Activated CD8-positive, alpha-beta memory T cell treated with anti-CD3 and anti-CD28 coated beads, Interleukin-2, amount 50 U/mL, for 48 hours (primary cell): ENCODE data around the gene MCM9.
"Not testable (repeated sequence)": the region's sequence is repeated elsewhere in the genome, so short reads cannot be mapped to it uniquely, and the experiment has no call there.

ENCODE experiments used
- DNase-seq: peaks from one replicate; pipeline ENCODE4 v3.0.0-alpha.2; 2020

MCM9 gene

DNA sequence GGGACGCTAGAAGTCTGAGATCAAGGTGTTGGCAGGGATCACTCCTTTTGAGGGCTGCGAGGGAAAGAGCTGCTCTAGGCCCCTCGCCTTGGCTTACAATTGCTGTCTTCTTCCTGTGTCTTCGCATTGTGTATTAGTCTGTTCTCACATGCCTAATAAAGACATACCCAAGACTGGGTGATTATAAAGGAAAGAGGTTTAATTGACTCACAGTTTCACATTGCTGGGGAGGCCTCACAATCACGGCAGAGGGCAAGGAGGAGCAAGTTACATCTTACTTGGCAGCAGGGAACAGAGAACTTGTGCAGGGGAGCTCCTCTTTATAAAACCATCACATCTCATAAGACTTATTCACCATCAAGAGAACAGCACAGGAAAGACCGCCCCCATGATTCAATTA lies 143.5 kb downstream of the MCM9 start:
- no peak for DNase-seq

DNA sequence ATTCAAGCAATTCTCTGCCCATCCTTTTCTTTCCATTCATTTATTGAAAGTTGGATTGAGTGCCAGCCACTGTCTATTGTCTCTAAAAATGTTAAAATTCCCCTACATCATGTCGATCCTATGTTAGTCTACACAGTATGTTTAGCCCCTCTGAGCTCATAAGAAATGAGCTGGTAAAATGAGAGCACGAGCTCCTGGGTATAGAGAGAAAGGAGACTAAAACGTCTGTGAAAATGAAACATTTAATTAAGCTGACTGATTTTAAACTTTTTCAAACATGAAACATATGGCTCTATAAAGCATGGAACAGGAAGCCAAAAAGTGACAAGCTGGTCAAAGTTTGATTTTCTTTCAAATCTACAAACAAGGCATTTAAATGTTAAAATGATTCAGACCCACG lies 145.0 kb downstream of the MCM9 start:
- no peak for DNase-seq

DNA sequence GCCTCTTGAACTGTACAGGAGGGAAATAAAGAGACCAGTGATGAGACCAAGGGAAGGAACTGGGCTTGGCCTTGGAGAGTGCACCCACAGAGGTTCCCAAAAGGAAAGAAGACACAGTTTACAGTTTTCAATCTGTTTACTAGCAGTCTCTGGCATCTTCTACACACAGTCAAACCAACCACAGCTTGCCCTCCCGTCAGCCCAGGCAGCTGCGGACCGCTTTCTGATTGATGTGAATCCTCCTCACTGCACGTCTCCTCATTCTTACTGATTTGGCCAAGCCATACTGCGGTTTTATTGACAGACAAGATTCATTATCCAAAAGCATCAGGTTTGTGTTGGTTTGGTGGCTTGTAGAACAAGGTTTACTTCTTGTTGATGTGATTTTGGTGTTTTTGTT lies 145.5 kb downstream of the MCM9 start:
- no peak for DNase-seq

DNA sequence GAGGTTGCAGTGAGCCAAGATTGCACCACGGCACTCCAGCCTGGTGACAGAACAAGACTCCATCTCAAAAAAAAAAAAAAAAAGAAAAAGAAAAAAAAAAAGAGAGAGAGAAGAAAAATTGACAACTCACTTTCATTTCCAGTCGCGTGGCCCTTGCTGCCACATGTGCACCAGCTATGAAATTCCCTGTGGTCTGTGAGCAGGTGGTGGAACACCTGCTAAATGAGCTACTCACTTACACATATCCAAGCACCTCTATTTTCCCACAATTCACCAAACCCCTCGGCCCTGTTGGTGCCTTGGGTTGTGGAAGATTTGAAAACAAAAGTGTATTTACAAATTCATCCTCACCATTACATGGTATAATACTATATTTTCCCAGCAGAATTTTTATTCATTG lies 146.3 kb downstream of the MCM9 start:
- no peak for DNase-seq

DNA sequence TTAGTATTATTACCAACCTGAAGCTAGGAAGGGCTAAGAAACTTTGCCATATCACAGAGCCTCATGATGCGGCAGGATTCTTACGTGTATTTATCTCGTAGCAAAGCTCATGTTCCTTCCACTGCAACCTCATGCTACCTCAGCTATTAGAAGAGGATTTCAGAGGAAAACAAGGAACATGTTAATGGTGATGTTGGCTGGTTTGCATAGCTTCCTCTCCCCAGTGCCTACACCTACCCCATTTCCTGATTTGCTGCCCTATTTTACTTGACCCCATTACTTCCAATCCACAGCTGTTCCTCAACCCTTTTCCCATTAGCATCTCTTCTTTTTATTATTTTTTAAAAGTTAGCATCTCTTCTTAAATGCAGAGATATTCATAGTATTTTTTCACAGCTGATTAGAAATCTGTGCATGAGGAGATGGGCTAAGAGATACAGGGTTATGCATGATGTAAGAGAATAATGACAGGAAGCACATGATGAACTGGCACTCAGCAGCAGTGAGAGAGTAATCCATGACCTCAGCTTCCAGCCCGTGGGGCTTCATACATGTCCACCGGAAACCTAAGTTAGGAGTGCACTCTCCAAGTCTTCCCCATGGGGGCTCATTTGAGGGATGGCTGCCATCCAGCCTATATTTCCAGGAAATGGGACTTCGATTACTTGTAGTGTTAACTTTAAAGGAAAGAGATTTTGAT lies 147.1 kb downstream of the MCM9 start:
- no peak for DNase-seq

DNA sequence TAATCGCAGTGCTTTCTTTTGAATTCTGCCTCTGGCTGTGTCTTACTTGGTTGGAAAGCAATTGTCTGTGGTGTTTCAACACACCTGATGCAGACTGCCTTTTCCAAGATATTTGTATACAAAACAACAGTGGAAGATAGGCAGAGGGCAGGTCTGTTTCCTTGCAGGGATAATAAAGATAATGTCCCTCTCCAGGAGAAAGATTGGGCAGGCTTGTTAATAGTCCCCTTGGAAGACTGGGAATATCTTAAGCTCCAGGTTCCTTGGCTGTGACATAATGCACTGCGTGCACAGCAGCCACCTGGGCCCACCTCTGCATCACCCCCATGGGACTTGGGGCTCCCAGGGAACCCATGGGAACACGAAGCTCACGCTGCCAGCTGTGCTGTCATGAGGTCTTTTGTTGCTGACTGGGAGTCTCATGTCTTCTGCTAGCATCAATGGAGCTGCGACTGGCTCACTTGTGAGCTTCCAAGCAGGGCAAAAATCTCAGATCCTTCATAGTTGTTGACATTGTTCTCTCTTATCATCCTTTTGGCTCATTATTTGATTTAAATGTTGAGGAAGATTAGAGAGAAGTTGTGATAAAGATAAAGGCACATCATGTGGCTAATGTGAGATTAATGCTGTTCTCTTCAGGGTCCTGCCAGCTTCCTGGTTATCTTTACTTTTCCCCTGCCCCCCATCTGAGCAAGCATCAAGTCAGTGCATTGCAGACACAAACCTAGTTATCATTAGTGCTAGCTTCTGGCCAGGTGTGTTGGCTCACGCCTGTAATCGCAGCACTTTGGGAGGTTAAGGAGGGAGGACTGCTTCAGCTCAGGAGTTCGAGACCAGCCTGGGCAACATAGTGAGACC lies 148.1 kb downstream of the MCM9 start:
- DNase-seq, result no peak

DNA sequence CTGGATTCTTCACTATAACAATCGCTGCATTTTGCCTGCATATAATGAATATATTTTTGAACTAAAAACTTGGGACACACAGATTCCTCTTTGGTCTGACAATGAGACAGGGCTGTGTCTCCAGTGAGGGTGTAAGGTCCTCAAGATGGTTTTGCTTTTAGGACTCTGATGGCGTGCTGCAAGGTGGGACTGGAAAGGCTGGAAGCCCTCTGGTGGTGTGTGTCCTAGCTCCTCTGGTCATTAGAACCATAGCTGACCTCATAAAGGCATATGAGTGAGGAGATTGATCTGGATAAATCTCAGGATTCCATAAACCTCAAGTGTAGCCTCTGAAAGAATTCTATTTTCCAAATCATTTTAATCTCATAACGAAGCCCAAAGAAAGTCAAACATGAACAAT lies 149.4 kb downstream of the MCM9 start:
- no peak for DNase-seq

DNA sequence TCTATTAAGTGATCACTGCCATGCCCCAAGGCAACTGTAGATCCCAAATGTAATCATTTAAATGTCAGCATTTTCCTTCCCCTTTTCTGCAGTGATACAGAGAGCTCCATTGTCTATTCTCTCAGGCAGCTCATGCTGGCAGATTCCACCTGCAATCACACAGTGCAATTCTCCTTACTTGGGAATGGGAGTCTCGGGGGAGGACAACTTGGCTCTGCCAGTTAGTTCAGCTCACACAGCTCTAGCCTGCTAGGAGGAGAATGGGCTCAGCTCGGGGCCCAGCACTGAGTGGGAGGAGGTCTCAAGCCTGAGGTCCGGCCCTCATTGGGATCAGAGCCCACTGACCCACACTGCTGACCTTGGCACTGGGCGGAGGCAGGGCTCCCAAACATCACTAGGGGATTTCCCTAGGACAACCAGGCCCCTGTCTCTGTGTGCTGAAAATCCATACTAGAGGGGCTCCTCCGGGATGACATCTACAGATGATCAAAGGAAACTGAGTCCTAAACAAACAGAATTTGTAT lies 150.3 kb downstream of the MCM9 start:
- DNase-seq, result no peak

DNA sequence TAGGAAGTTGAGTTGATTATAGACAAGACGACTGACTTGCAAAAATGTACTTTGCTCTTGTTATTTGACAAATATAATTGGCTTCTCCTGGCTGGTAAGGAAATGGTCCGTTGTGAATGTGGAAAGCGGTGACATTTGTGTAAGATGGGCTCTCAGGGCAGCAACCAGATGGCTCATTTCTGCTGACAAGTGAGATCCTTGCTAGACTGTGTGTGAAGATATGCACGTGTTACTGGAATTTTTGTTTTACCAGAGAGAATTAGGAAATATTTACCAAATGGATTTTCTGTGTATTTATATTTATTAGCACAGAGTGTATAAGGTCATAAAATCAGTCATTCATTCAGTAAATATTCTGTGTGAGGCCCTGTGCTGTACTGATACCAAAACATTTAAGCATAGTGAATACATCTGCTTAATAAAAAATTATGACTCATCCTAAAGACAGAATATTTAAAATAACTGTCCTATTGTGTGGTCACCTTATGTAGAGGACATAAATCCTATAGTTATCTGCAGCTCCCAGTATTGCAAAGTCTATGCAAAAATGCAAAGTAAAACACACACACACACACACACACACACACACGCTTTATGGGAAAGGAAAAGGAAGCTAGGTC lies 150.9 kb downstream of the MCM9 start:
- DNase-seq, result no peak

DNA sequence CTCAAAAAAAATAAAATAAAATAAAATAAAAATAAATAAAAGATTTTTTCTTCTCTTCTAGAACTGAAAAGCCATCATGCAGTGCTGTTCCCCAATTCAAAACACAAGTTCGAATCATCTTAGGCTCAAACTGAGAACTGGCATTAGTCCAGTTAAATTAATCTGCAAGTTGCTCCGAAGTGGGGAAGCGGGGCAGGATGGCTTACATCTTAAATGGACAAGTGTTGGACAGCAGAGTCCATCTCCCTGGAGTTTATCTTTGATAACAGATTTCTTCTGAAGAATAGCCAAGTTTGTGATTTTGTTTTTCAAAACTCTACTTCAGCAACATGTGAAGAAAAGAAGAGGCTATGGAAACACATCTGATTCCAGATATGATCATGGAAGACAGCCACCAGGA lies 152.3 kb downstream of the MCM9 start:
- DNase-seq, result no peak

DNA sequence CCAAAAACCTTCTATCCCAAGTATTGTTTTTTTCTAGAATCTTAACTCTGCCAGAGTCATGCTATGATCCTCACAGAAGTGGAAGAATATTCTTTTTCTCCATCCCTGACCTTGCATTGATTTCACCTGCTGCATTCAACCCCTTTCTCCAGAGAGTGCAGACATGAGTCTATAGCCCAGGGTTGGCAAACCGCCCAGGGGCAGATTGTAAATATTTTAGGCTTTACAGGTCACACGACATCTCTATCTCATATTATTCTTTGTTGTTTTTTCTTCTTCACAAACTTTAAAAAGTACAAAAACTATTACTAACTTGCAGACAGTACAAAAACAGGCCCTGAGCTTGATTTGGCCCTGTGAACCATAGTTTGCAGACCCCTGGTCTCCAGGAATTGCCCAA lies 153.1 kb downstream of the MCM9 start:
- no peak for DNase-seq

DNA sequence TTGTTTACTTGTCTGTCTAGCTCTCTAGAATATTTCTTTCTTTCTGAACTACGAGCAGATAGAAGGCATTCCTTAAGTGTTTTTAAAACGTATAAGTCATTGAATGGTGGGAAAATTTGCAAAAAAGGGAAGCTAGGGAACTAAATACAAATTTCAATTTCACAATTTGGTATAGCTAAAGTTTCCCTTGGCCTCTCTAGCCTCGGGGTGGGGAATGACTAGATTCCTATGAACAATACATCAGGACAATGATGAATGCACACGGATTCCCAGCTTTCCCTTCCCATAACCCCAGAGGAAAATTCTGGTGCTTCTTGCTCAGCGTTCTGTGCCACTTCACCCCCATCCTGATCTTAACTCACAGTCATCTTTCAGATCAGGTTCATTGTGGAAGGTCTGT lies 154.3 kb downstream of the MCM9 start:
- DNase-seq, result no peak

DNA sequence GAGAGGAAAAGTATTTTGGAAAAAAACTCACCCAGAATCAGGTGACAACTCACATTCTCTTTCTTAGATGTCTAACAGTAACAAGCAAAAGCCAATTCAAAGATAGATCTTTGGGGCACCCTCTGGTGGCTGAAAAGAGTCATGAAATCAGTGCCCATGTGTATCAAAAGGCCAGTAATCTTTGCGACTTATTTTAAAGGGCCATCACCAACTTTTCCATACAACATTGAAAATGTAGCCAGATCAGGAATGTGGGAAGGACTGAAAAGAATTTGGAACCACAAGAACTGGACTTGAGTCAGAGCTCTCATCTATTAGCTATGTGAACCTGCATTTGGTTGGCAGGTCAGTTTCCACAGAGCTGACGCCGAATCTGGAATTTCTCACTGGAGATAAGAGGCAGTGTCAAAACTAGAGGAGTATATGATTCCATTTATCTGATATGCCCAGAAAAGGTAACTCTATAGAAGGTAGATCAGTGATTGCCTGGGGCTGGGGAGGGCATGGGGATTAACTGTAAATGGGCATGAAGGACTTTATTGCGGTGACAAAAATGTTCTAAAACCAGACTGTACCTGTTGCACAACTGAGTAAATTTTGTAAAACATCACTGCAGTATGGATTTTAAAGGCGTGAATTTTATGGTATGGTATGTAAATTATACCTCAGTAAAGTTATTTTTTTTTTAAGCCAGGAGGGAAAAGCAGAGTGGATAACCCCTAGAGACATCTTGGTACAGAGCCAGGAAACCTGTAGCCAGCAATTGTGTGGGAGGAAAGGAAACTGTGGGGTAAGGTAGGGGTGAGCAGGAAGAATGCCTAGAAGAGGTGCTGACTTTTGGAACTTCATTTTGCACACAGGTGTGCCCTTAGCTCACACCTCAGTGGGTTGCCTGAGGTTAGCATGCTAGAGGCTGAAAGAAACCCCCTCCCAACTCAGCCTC lies 158.1 kb downstream of the MCM9 start:
- no peak for DNase-seq

DNA sequence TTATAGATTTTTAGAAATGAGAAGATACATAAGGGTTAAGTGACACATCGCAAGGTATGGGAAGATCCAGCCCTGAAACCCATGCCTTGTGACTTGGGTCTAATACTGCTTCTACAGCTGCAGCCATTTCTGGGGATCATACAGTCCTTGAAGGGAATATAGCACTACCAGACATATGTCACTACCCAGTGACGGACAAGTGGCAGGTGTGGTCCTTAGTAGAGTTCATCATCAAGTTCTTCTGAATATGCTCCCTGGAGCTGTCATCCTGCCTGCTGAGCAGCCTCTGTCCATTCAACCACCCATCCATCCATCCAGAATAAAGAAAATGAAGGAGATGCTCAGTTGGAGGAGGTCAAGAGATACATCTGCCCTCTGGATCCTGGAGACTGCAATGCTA lies 159.6 kb downstream of the MCM9 start:
- DNase-seq, result no peak

DNA sequence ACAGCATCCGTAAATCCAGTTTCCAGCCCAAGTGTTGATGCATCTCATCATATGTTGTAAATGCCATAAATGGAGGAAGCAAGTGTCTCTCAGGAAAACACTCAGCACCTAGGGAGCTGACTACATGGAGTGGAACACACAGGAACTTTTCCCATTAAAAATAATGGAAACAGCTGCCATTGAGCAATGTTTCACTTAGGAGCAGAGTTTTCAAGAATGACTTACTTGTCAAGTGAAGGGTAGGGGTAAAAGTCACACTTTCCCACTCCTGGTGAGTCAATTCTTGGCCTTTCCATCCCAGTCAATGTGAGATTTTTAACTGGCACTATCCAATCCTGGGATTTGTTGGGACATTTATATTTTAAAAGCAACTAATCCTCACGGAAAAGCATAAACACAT lies 160.4 kb downstream of the MCM9 start:
- DNase-seq, result no peak

DNA sequence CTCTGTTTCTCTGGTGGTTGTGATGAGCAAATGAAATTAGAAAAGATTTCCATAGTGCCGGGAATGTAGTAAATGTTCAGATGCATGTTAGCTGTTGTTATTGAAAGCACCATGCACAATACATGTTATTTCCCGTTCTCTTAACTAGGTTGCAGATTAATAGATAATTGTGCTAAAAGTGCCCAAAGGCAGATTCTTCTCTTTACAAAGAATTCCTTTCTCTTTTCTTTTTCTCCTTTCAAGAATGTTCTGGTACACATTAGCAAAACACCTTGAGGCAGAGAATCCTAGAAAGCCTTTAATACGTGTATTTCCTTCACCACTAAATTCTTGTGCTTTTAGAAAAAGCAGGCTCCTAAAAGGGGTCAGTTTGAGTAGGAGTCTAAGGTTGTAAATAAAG lies 162.1 kb downstream of the MCM9 start:
- DNase-seq, result no peak

DNA sequence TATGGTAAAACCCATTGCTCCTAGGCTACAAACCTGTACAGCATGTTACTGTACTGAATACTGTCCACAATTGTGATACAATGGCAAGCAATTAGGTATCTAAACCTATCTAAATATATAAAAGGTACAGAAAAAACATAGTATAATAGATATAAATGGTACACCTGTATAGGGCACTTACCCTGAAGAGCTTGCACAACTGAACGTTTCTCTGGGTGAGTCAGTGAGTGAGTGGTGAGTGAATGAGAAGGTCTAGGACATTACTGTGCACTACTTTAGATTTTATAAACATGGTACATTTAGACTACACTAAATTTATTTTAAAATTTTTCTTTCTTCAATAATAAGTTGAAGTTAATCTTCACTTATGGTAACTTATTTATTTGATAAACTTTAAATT lies 163.7 kb downstream of the MCM9 start:
- DNase-seq, result no peak

DNA sequence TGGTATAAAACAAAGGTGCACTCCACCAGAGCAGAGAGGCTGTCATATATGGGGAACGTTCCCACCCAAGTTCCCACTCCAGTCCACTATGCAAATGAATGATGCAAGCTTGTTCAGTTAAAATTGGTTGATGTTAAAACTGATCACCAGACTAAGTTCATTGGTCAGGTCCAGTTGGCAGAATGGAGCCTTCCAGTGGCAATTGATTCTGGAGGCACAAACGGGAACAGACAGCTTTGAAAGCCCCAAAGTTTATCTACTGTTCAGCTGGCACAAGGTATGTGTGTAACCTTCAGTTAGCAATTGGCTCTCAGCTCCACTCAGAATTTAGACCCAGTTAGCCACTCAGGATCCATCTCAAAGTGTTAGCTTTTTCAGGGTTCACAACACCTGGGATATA lies 164.1 kb downstream of the MCM9 start:
- DNase-seq, result no peak

DNA sequence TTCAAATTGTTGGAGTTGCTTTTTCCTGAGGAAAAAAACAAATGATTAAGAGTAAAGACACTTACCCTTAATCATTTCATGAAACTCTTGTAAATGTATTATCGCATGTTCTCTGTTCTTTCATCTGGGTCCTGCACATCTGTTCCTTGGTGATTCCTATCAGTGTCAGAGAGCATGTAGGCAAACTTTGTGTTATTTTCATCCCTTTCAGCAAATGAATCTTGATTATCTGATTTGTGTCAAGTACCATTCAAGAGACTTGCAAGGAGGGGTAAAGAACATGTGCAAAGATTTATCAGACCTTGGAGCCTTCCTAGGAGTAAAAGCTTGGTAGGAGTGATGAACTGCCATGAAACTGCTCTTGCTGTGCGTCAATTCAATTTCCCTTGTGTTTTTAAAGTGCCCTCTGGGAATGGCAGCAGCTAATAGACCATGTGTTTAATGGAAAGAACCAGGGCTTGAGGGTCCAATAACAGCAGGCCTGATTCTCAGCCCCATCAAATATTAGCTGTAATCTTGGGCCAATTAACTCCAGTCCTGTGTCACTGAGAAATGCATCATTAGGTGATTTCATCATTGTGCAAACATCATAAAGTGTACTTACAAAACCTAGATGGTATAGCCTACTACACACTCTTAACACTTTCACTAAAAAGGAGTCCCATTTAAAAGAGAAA lies 164.7 kb downstream of the MCM9 start:
- no peak for DNase-seq

DNA sequence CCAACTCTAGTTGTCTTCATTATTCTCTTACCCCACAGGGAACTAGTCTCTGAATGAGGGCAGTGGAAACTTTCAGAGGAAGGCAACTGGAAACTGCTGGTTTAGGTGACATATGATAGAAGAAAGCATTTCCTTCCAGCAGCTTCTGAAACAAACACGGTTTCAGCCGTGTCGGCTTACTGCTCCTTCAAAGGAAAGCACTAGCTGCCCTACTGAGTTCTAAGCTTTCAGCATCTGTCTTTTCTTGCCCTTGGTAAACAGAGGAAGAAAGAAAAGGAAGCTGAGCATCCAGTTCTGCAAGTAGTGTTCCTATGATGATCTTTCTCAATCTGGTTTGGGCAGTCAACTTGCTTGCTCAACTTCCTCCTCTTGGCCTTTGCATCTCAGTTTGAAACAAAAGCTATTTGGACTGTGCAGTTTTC lies 166.0 kb downstream of the MCM9 start:
- no peak for DNase-seq

DNA sequence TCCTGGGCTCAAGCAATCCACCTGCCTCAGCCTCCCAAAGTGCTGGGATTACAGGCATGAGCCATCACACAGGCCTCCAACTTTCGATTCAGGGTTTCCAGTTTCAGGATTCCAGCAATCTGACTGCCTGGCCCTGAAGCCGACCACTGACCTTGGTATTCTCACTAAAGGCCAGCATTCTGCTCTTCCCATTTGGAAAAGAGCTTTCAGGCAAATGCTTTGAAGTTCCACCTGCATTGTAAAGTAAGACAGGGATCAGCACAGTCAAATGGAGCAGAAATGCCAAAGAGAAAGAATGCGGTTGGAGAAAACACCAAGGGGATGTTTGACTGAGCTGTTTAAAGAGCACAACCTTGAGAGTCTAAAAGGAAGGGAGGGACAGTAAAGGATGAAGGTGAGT lies 166.5 kb downstream of the MCM9 start:
- DNase-seq, result no peak

DNA sequence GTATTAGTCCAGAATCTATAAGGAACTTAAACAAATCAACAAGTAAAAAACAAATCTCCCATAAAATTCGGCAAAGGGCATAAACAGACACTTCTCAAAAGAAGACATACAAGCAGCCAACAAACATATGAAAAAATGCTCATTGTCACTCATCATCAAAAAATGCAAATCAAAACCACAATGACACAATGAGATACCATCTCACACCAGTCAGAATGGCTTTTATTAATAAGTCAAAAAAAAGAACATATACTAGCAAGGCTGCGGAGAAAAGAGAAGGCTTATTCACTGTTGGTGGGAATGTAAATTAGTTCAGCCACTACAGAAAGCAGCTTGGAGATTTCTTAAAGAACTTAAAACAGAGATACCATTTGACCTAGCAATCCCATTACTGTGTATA lies 169.6 kb downstream of the MCM9 start:
- not testable (repeated sequence) for DNase-seq
